ENCODE data around the gene DOC2A.
"Not testable (repeated sequence)": the region's sequence is repeated elsewhere in the genome, so short reads cannot be mapped to it uniquely, and the experiment has no call there.

The DOC2A gene

DNA sequence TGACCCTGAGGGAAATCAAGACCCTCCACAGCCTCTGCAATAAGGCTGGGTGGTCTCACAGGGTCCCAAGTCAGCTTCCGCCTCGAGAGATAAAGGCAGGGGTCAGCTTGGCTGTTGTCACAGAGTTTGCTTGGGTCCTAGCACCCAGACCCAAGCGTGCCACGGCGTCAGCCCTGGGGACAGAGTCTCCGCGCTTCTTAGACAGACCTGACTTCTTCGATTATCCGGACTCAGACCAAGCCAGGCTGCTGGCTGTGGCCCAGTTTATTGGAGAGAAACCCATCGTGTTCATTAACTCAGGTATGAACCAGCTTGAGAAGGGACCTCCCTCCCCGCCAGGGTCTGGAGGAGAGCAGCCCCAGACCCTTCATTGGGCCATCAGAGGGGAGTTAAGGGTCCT is 12.8 kb upstream of the DOC2A start:
- Histone ChIP-seq H3K27ac (ENCODE audit: low read depth, low read length) (no peak overlapping the region), H3K9ac (ENCODE audit: low read length) (no peak overlapping the region), H3K4me1 (ENCODE audit: control insufficient read depth, insufficient read depth, low read length) (no peaks in the 10 kb centered on the region), H3K4me3 (ENCODE audit: low read length) (no peak overlapping the region), H3K27me3 (ENCODE audit: control insufficient read depth, insufficient read depth, low read length) (peaks cover 6% of the 10 kb centered on the region), H3K36me3 (ENCODE audit: control insufficient read depth, insufficient read depth, low read length) (no peaks in the 10 kb centered on the region)

DNA sequence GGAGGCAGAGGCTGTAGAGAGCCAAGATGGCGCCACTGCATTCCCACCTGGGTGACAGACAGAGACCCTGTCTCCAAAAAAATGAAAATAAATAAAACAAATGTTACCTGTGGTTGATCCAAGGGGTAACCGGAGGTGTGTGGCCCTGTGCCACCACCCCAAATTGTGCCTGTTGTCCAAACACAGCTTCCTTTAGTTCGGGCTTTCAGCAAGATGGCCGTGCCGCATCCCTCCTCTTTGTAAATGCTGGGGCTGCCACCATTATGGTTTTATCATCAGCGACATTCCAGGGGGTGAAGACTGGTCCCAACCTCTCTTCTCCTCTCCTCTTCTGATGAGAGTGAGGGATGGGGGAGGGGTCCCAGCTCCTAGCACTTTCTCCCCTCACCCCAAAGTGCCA is 12.1 kb upstream of the DOC2A start, which contains the start of gene C16orf92:
Gene C16orf92, plus strand, starts transcription at position 312 of the 400 bp plus-strand sequence. CDS start 143 bp downstream, outside the sequence.
- H3K27me3 ChIP-seq (ENCODE audit: control insufficient read depth, insufficient read depth, low read length) = peaks cover 3% of the 10 kb centered on the region
- H3K9ac ChIP-seq (ENCODE audit: low read length) = no peak within 1 kb of the TSS
- H3K4me3 ChIP-seq (ENCODE audit: low read length) = no peak within 1 kb of the TSS
- no peak within 1 kb of the TSS for H3K27ac ChIP-seq (ENCODE audit: low read depth, low read length)
- H3K36me3 ChIP-seq (ENCODE audit: control insufficient read depth, insufficient read depth, low read length) = no peaks in the 10 kb centered on the region
- no peaks in the 10 kb centered on the region for H3K4me1 ChIP-seq (ENCODE audit: control insufficient read depth, insufficient read depth, low read length)

DNA sequence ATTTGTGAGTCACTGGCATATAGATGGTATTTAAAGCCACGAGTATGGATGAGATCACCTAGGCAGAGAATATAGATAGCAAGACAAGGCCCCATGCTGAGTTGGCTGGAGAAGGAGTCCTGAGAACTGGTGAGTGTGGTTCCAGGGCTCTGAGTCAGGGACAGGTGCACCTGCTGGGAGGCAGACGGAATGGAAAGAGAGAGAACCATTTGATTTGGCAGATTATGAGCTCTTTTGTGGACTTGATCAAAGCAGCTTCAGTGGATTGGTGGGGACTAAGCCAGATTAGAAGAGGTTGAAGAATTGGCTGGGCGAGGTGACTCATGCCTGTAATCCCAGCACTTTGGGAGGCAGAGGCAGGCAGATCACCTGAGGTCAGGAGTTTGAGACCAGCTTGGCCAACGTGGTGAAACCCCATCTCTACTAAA is 7.9 kb upstream of the DOC2A start:
- Histone ChIP-seq H3K27ac (ENCODE audit: low read depth, low read length) (no peak overlapping the region), H3K27me3 (ENCODE audit: control insufficient read depth, insufficient read depth, low read length) (no peaks in the 10 kb centered on the region), H3K36me3 (ENCODE audit: control insufficient read depth, insufficient read depth, low read length) (no peaks in the 10 kb centered on the region), H3K4me3 (ENCODE audit: low read length) (no peak overlapping the region), H3K9ac (ENCODE audit: low read length) (no peak overlapping the region), H3K4me1 (ENCODE audit: control insufficient read depth, insufficient read depth, low read length) (no peaks in the 10 kb centered on the region)

DNA sequence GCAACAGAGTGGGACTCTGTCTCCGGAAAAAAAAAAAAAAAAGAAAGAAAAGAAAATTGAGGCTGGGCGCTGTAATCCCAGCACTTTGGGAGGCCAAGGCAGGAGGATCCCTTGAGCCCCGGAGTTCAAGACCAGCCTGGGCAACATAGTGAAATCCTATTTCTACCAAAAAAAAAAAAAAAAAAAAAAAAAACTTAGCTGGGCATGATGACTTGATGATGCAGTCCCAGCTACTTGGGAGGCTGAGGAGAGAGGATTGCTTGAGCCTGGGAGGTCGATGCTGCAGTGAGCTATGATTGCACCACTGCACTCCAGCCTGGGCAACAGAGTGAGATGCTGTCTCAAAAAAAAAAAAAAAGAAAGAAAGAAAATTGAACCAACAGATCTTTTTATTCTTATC is 7.1 kb upstream of the DOC2A start:
- not testable (repeated sequence) for H3K4me3 ChIP-seq (ENCODE audit: low read length); H3K27me3 ChIP-seq (ENCODE audit: control insufficient read depth, insufficient read depth, low read length); H3K27ac ChIP-seq (ENCODE audit: low read depth, low read length); H3K36me3 ChIP-seq (ENCODE audit: control insufficient read depth, insufficient read depth, low read length); H3K9ac ChIP-seq (ENCODE audit: low read length); H3K4me1 ChIP-seq (ENCODE audit: control insufficient read depth, insufficient read depth, low read length)

DNA sequence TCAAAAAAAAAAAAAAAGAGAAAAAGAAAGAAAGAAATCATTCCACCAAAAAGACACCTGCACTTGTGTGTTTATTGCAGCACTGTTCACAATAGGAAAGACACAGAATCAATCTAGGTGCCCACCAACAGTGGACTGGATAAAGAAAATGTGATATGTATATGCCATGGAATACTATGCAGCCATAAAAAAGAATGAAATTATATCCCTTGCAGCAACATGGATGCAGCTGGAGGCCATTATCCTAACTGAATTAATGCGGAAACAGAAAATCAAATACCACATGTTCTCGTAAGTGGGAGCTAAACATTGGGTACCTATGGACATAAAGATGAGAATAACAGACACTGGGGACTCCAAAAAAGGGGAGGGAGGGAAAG is 6.4 kb upstream of the DOC2A start:
- H3K9ac ChIP-seq (ENCODE audit: low read length) = no peak overlapping the region
- no peaks in the 10 kb centered on the region for H3K4me1 ChIP-seq (ENCODE audit: control insufficient read depth, insufficient read depth, low read length)
- H3K4me3 ChIP-seq (ENCODE audit: low read length) = no peak overlapping the region
- no peaks in the 10 kb centered on the region for H3K27me3 ChIP-seq (ENCODE audit: control insufficient read depth, insufficient read depth, low read length)
- H3K36me3 ChIP-seq (ENCODE audit: control insufficient read depth, insufficient read depth, low read length) = no peaks in the 10 kb centered on the region
- no peak overlapping the region for H3K27ac ChIP-seq (ENCODE audit: low read depth, low read length)

GRCh38 chr16:30016555-30017276 is 5.9 kb upstream of the DOC2A start:
- H3K4me1 ChIP-seq (ENCODE audit: control insufficient read depth, insufficient read depth, low read length) = no peaks in the 10 kb centered on the region
- H3K27ac ChIP-seq (ENCODE audit: low read depth, low read length) = no peak overlapping the region
- no peak overlapping the region for H3K4me3 ChIP-seq (ENCODE audit: low read length)
- no peaks in the 10 kb centered on the region for H3K36me3 ChIP-seq (ENCODE audit: control insufficient read depth, insufficient read depth, low read length)
- peaks cover 5% of the 10 kb centered on the region for H3K27me3 ChIP-seq (ENCODE audit: control insufficient read depth, insufficient read depth, low read length)
- no peak overlapping the region for H3K9ac ChIP-seq (ENCODE audit: low read length)

GRCh38 chr16:30015450-30015849 is 4.6 kb upstream of the DOC2A start:
- not testable (repeated sequence) for H3K9ac ChIP-seq (ENCODE audit: low read length); H3K4me1 ChIP-seq (ENCODE audit: control insufficient read depth, insufficient read depth, low read length); H3K4me3 ChIP-seq (ENCODE audit: low read length); H3K36me3 ChIP-seq (ENCODE audit: control insufficient read depth, insufficient read depth, low read length); H3K27ac ChIP-seq (ENCODE audit: low read depth, low read length)
- H3K27me3 ChIP-seq (ENCODE audit: control insufficient read depth, insufficient read depth, low read length) = peaks cover 10% of the 10 kb centered on the region

DNA sequence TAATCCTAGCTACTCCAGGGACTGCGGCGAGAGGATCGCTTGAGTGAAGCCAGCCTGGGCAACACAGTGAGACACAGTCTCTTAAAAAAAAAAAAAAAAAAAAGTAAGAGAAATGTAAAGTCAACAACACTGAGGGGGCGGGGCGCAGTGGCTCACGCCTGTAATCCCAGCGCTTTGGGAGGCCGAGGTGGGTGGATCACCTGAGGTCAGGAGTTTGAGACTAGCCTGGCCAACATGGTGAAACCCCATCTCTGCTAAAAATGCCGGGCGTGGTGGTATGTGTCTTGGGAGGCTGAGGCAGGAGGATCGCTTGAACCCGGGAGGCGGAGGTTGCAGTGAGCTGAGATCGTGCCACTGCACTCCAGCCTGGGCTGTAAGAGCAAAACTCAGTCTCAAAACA is 1.8 kb upstream of the DOC2A start:
- H3K27ac ChIP-seq (ENCODE audit: low read depth, low read length); H3K4me1 ChIP-seq (ENCODE audit: control insufficient read depth, insufficient read depth, low read length); H3K36me3 ChIP-seq (ENCODE audit: control insufficient read depth, insufficient read depth, low read length); H3K9ac ChIP-seq (ENCODE audit: low read length); H3K4me3 ChIP-seq (ENCODE audit: low read length): not testable (repeated sequence)
- peaks cover 19% of the 10 kb centered on the region for H3K27me3 ChIP-seq (ENCODE audit: control insufficient read depth, insufficient read depth, low read length)

GRCh38 chr16:30011714-30012504 is 1.1 kb upstream of the DOC2A start:
- H3K36me3 ChIP-seq (ENCODE audit: control insufficient read depth, insufficient read depth, low read length) = no peaks in the 10 kb centered on the region
- H3K27me3 ChIP-seq (ENCODE audit: control insufficient read depth, insufficient read depth, low read length) = peaks cover 19% of the 10 kb centered on the region
- H3K9ac ChIP-seq (ENCODE audit: low read length) = no peak overlapping the region
- no peak overlapping the region for H3K27ac ChIP-seq (ENCODE audit: low read depth, low read length)
- no peak overlapping the region for H3K4me3 ChIP-seq (ENCODE audit: low read length)
- H3K4me1 ChIP-seq (ENCODE audit: control insufficient read depth, insufficient read depth, low read length) = no peaks in the 10 kb centered on the region

DNA sequence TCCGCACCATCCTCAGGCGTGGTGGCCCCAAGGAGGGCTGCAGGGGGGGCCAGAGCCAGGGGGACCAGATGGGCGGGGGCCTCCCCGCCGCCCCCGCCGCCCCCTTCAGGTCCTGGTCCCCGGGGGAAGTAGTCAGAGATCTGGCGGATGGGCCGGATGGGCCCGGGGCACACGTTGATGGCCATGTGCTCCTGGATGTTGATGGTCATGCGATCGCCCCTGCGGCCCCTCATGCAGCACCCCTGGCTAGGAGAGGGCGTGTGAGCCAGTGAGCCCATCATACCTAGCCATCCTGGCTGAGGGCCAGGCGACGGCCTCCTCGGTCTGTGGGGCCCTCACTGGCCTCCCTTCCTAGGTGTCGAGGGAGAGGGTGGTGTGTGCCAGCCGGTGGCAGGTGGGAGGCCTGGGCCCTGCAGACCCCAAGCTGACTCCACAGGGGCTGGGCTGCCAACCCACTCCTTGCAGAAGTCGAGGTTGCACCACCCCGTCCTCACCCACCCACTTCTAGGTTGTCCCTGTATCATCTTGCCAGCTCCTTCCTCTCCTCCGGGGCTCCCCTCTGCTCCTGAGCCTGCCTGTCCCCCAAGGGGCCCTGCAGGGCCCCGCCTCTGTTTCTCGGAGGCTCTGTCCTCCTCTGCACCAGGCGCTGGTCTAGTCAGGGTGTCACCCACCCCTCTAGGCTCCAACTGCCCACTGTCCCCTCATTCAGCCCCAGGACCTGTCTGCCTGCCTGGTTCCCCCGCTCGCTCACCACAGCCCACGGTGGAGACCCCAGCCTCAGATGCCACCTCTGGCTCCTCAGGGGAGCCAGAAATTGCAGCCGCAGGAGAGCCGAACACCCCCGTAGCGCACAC is 610 bp downstream of the DOC2A start:
- H3K27ac ChIP-seq (ENCODE audit: low read depth, low read length) = no peak overlapping the region
- peak overlapping the region; percentile 38 for H3K4me3 ChIP-seq (ENCODE audit: low read length)
- no peaks in the 10 kb centered on the region for H3K36me3 ChIP-seq (ENCODE audit: control insufficient read depth, insufficient read depth, low read length)
- H3K27me3 ChIP-seq (ENCODE audit: control insufficient read depth, insufficient read depth, low read length) = peaks cover 19% of the 10 kb centered on the region
- H3K4me1 ChIP-seq (ENCODE audit: control insufficient read depth, insufficient read depth, low read length) = no peaks in the 10 kb centered on the region
- no peak overlapping the region for H3K9ac ChIP-seq (ENCODE audit: low read length)

- Histone ChIP-seq H3K4me3 (ENCODE audit: low read length) (no peak overlapping the region), H3K27me3 (ENCODE audit: control insufficient read depth, insufficient read depth, low read length) (peaks cover 19% of the 10 kb centered on the region), H3K27ac (ENCODE audit: low read depth, low read length) (no peak overlapping the region), H3K9ac (ENCODE audit: low read length) (no peak overlapping the region), H3K4me1 (ENCODE audit: control insufficient read depth, insufficient read depth, low read length) (no peaks in the 10 kb centered on the region), H3K36me3 (ENCODE audit: control insufficient read depth, insufficient read depth, low read length) (no peaks in the 10 kb centered on the region)
Observed at GRCh38 chr16:30009085-30009862, 1.6 kb downstream of the DOC2A start.

All from rectal smooth muscle tissue (tissue), 1 donor.